HG02840 (cell line): ENCODE measurements around the gene B3GNT5.

ENCODE experiments used
- ATAC-seq: cut with Tn5 transposase; IDR thresholded peaks from one replicate; pipeline ENCODE4 v1.9.1; 2021; ENCODE audit warnings: mild to moderate bottlenecking, moderate library complexity, moderate number of reproducible peaks; ENCODE audit not compliant: unreplicated experiment, low FRiP score

Gene B3GNT5

GRCh38 chr3:183264268-183264667, 11.2 kb downstream of the B3GNT5 start:
- ATAC-seq: no peak

- ATAC-seq: no peak
These were observed 12.1 kb downstream of the B3GNT5 start for GRCh38 chr3:183265157-183265642.

GRCh38 chr3:183265834-183266417, 12.9 kb downstream of the B3GNT5 start:
- no peak for ATAC-seq

GRCh38 chr3:183266454-183266853, 13.4 kb downstream of the B3GNT5 start:
- ATAC-seq: no peak

- no peak for ATAC-seq
These were observed 14.1 kb downstream of the B3GNT5 start for GRCh38 chr3:183267140-183267539.

- ATAC-seq: no peak
These were observed 15.3 kb downstream of the B3GNT5 start for GRCh38 chr3:183268366-183268765.

- ATAC-seq: no peak
These were observed 16.3 kb downstream of the B3GNT5 start for GRCh38 chr3:183269345-183269744.

GRCh38 chr3:183270344-183270743, 17.3 kb downstream of the B3GNT5 start:
- ATAC-seq: no peak

GRCh38 chr3:183272142-183272541, 19.1 kb downstream of the B3GNT5 start:
- ATAC-seq: no peak

- no peak for ATAC-seq
These were observed 19.7 kb downstream of the B3GNT5 start for GRCh38 chr3:183272791-183273190.

GRCh38 chr3:183274609-183275008, 21.6 kb downstream of the B3GNT5 start:
- no peak for ATAC-seq

GRCh38 chr3:183275418-183275817, 22.4 kb downstream of the B3GNT5 start:
- ATAC-seq: no peak

GRCh38 chr3:183275937-183276336, 22.9 kb downstream of the B3GNT5 start:
- ATAC-seq: no peak

GRCh38 chr3:183277260-183277659, 24.2 kb downstream of the B3GNT5 start:
- no peak for ATAC-seq

GRCh38 chr3:183278479-183279088, 25.5 kb downstream of the B3GNT5 start:
- ATAC-seq: no peak

GRCh38 chr3:183279371-183279770, 26.3 kb downstream of the B3GNT5 start:
- ATAC-seq: no peak

- ATAC-seq: no peak
These were observed 28.2 kb downstream of the B3GNT5 start for GRCh38 chr3:183281126-183281797.

GRCh38 chr3:183283886-183284285, 30.8 kb downstream of the B3GNT5 start:
- ATAC-seq: no peak

- no peak for ATAC-seq
These were observed 31.5 kb downstream of the B3GNT5 start for GRCh38 chr3:183284570-183284969.

GRCh38 chr3:183285318-183285717, 32.3 kb downstream of the B3GNT5 start:
- no peak for ATAC-seq

GRCh38 chr3:183285828-183286457, 32.9 kb downstream of the B3GNT5 start:
- ATAC-seq: peak; percentile 93
